ENCODE data around the gene OPRM1.

Gene OPRM1

DNA sequence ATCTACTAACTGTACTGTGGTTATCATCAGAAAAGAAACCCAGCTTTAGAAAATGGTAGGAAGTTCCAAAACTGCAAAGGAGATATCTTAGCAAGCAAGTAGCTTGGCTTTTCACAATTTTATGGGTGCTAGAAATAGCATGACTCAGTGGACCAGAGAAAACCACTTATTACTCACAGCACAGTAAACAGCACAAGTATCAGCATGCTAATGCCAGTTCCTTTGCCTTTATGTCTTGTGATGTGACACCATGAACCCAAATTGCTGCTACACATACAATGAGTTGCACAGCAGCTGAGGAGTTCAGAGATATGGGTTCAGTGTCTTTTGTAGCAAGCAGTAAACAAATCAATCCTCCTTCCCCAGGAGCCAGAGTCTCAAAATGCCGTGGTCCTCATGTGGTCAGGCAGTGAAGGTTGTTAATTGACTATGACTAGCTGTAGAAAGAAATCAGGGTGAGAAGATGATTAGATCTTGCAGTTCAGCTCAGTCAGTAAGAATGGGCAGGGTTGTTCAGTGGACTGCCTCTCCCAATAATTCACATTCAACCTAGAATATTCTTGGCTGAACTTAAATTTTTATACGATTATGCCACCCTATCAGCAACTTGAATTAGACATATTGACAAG lies 73.3 kb downstream of the OPRM1 start:
- no peaks in the 10 kb centered on the region for H3K27me3 ChIP-seq (ENCODE audit: control insufficient read depth in 1 of 2, insufficient read depth in 1 of 2, low read length in 2 of 2)
- 84% methylated on average over 1 of the region's 2 CpGs for WGBS
- H2BK120ac ChIP-seq (ENCODE audit: low read depth, low read length) = no peak overlapping the region
- H2BK15ac ChIP-seq (ENCODE audit: low read depth, poor library complexity, severe bottlenecking) = no peak overlapping the region
- H3K23ac ChIP-seq (ENCODE audit: low read length in 2 of 2) = no peak overlapping the region
- H4K91ac ChIP-seq (ENCODE audit: low read length) = no peak overlapping the region
- no peak overlapping the region for H2AK5ac ChIP-seq (ENCODE audit: low read length, severe bottlenecking)
- no peak overlapping the region for H3K4me2 ChIP-seq (ENCODE audit: low read length, poor library complexity, severe bottlenecking)
- no peak overlapping the region for H3K9ac ChIP-seq (ENCODE audit: low read length)
- H3K4me3 ChIP-seq (ENCODE audit: insufficient read depth in 1 of 2, low read depth in 1 of 2, low read length in 2 of 2) = no peak overlapping the region
- no peak overlapping the region for H3K14ac ChIP-seq (ENCODE audit: low read length in 2 of 2)
- H3K9me3 ChIP-seq (ENCODE audit: control insufficient read depth, low read length) = peaks cover 2% of the 10 kb centered on the region
- DNase-seq = peak; percentile 33
- no peak overlapping the region for H2BK5ac ChIP-seq (ENCODE audit: low read depth, low read length, poor library complexity, severe bottlenecking)
- H2AFZ ChIP-seq (ENCODE audit: low read depth, low read length) = no peak overlapping the region
- no peak overlapping the region for H3K27ac ChIP-seq (ENCODE audit: low read length, poor library complexity, severe bottlenecking)
- H3K4ac ChIP-seq (ENCODE audit: low read depth in 1 of 2, low read length in 2 of 2) = no peak overlapping the region
- H3K18ac ChIP-seq (ENCODE audit: low read depth in 1 of 2, low read length in 2 of 2) = no peak overlapping the region
- no peaks in the 10 kb centered on the region for H3K4me1 ChIP-seq (ENCODE audit: control insufficient read depth, insufficient read depth, low read depth, low read length)
- no peak overlapping the region for H2BK12ac ChIP-seq (ENCODE audit: low read length in 2 of 2)
- H3K79me1 ChIP-seq (replicated peaks; ENCODE audit: low read length, poor library complexity, severe bottlenecking) = no peaks in the 10 kb centered on the region
- no peaks in the 10 kb centered on the region for H3K36me3 ChIP-seq (ENCODE audit: control insufficient read depth in 1 of 2, insufficient read depth in 2 of 2, low read depth in 1 of 2, low read length in 2 of 2)
- no peak overlapping the region for H4K8ac ChIP-seq (ENCODE audit: low read length)

DNA sequence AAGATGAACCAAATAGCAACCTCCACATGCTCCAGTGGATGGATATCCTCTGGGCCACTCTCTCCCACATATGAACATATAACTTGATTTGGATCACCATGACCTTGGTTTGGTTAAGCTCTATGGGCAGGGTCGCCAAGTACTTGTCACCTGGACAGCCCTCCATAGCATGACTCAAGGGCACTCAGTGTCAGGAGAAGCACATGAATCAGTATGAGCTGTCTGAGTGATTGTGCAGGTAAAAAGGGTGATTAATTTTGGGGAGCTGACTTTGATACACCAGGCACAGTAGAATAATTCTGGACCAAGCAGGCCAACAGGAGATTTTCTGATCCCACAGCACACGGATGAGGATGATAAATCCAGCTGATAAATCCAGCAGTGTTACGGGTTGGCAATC lies 74.4 kb downstream of the OPRM1 start:
- Histone ChIP-seq H3K36me3 (ENCODE audit: control insufficient read depth in 1 of 2, insufficient read depth in 2 of 2, low read depth in 1 of 2, low read length in 2 of 2) (no peaks in the 10 kb centered on the region), H2BK15ac (ENCODE audit: low read depth, poor library complexity, severe bottlenecking) (no peak overlapping the region), H3K18ac (ENCODE audit: low read depth in 1 of 2, low read length in 2 of 2) (no peak overlapping the region), H3K14ac (ENCODE audit: low read length in 2 of 2) (no peak overlapping the region), H3K4me1 (ENCODE audit: control insufficient read depth, insufficient read depth, low read depth, low read length) (no peaks in the 10 kb centered on the region), H2AK5ac (ENCODE audit: low read length, severe bottlenecking) (no peak overlapping the region), H2AFZ (ENCODE audit: low read depth, low read length) (no peak overlapping the region), H3K79me1 (replicated peaks; ENCODE audit: low read length, poor library complexity, severe bottlenecking) (no peaks in the 10 kb centered on the region), H3K9ac (ENCODE audit: low read length) (no peak overlapping the region), H3K4ac (ENCODE audit: low read depth in 1 of 2, low read length in 2 of 2) (no peak overlapping the region), H2BK5ac (ENCODE audit: low read depth, low read length, poor library complexity, severe bottlenecking) (no peak overlapping the region), H4K91ac (ENCODE audit: low read length) (no peak overlapping the region), H2BK12ac (ENCODE audit: low read length in 2 of 2) (no peak overlapping the region), H3K4me3 (ENCODE audit: insufficient read depth in 1 of 2, low read depth in 1 of 2, low read length in 2 of 2) (no peak overlapping the region), H3K27ac (ENCODE audit: low read length, poor library complexity, severe bottlenecking) (no peak overlapping the region), H4K8ac (ENCODE audit: low read length) (no peak overlapping the region), H2BK120ac (ENCODE audit: low read depth, low read length) (no peak overlapping the region), H3K4me2 (ENCODE audit: low read length, poor library complexity, severe bottlenecking) (no peak overlapping the region), H3K27me3 (ENCODE audit: control insufficient read depth in 1 of 2, insufficient read depth in 1 of 2, low read length in 2 of 2) (peaks cover 0 to under 1% of the 10 kb centered on the region in 2 experiments), H3K9me3 (ENCODE audit: control insufficient read depth, low read length) (peaks cover 2% of the 10 kb centered on the region), H3K23ac (ENCODE audit: low read length in 2 of 2) (no peak overlapping the region)
- no peak for DNase-seq
- WGBS = 87% methylated on average over 3 of the region's 3 CpGs

DNA sequence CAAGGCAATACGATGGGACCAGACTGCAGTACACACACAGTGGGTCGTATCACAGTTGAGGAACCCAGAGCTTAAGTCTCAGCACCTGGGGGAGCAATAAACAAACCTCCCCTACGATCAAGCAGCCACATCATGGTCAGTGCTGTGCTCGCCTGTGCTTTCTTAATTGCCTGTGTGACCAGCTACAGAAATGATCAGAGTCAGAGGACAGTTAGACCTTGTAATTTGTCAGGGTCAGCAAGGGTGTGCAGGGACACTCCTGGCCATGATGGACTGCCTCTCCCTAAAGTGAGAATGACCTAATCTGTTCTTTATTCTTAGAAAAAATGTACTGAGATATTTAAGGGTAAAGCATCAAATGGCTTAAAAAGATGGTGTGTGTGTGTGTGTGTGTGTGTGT lies 78.4 kb downstream of the OPRM1 start:
- Histone ChIP-seq H2AK5ac (ENCODE audit: low read length, severe bottlenecking) (no peak overlapping the region), H4K91ac (ENCODE audit: low read length) (no peak overlapping the region), H3K4me2 (ENCODE audit: low read length, poor library complexity, severe bottlenecking) (no peak overlapping the region), H3K23ac (ENCODE audit: low read length in 2 of 2) (no peak overlapping the region), H4K8ac (ENCODE audit: low read length) (no peak overlapping the region), H3K36me3 (ENCODE audit: control insufficient read depth in 1 of 2, insufficient read depth in 2 of 2, low read depth in 1 of 2, low read length in 2 of 2) (no peaks in the 10 kb centered on the region), H3K4ac (ENCODE audit: low read depth in 1 of 2, low read length in 2 of 2) (no peak overlapping the region), H3K18ac (ENCODE audit: low read depth in 1 of 2, low read length in 2 of 2) (no peak overlapping the region), H2BK5ac (ENCODE audit: low read depth, low read length, poor library complexity, severe bottlenecking) (no peak overlapping the region), H2AFZ (ENCODE audit: low read depth, low read length) (no peak overlapping the region), H3K9me3 (ENCODE audit: control insufficient read depth, low read length) (peaks cover 2% of the 10 kb centered on the region), H2BK12ac (ENCODE audit: low read length in 2 of 2) (no peak overlapping the region), H2BK120ac (ENCODE audit: low read depth, low read length) (no peak overlapping the region), H3K4me3 (ENCODE audit: insufficient read depth in 1 of 2, low read depth in 1 of 2, low read length in 2 of 2) (no peak overlapping the region), H3K14ac (ENCODE audit: low read length in 2 of 2) (no peak overlapping the region), H2BK15ac (ENCODE audit: low read depth, poor library complexity, severe bottlenecking) (no peak overlapping the region), H3K4me1 (ENCODE audit: control insufficient read depth, insufficient read depth, low read depth, low read length) (no peaks in the 10 kb centered on the region), H3K27ac (ENCODE audit: low read length, poor library complexity, severe bottlenecking) (no peak overlapping the region), H3K9ac (ENCODE audit: low read length) (no peak overlapping the region), H3K79me1 (replicated peaks; ENCODE audit: low read length, poor library complexity, severe bottlenecking) (no peaks in the 10 kb centered on the region), H3K27me3 (ENCODE audit: control insufficient read depth in 1 of 2, insufficient read depth in 1 of 2, low read length in 2 of 2) (peaks cover 0 to 8% of the 10 kb centered on the region in 2 experiments)
- no peak for DNase-seq
- WGBS = 81% methylated on average over 4 of the region's 4 CpGs

DNA sequence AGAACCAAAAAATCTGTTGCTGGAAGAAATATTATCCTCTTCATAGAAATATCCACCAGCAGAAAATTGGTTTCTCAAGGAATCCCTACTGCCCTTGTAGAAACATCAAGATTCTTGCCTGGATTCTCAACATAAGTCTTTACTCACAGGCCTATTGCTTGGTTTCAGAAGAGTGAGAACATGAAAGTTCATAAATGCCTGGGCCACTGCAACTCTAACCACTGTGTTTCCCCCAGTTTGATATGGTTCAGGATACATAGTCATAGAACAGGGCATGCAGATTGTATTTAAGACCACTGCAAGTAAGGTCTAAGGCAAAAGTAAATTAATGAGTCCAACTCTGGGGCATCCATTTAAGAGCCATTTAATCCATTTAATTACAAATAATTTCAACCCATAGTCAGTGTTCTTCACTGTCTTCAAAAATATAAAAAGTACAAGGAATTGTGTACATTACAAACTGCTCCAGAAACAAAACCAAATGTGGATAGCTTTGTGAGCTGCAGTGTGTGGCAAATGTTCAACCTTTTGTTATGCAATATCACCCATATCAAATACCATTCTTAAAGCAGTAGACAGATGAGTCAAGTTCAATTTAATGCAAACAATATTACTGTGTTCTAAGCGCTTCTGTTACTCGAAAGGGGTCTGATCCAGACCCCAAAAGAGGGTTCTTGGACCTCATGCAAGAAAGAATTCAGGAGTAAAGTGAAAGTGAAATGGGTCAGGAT lies 83.3 kb downstream of the OPRM1 start:
- peaks cover 0 to 8% of the 10 kb centered on the region in 2 experiments for H3K27me3 ChIP-seq (ENCODE audit: control insufficient read depth in 1 of 2, insufficient read depth in 1 of 2, low read length in 2 of 2)
- H3K4me1 ChIP-seq (ENCODE audit: control insufficient read depth, insufficient read depth, low read depth, low read length) = no peaks in the 10 kb centered on the region
- H3K4me2 ChIP-seq (ENCODE audit: low read length, poor library complexity, severe bottlenecking) = no peak overlapping the region
- no peak overlapping the region for H3K27ac ChIP-seq (ENCODE audit: low read length, poor library complexity, severe bottlenecking)
- no peak overlapping the region for H3K4me3 ChIP-seq (ENCODE audit: insufficient read depth in 1 of 2, low read depth in 1 of 2, low read length in 2 of 2)
- H3K9ac ChIP-seq (ENCODE audit: low read length) = no peak overlapping the region
- no peak overlapping the region for H2BK15ac ChIP-seq (ENCODE audit: low read depth, poor library complexity, severe bottlenecking)
- H2BK12ac ChIP-seq (ENCODE audit: low read length in 2 of 2) = no peak overlapping the region
- H2AK5ac ChIP-seq (ENCODE audit: low read length, severe bottlenecking) = no peak overlapping the region
- H3K14ac ChIP-seq (ENCODE audit: low read length in 2 of 2) = no peak overlapping the region
- H4K8ac ChIP-seq (ENCODE audit: low read length) = no peak overlapping the region
- no peak overlapping the region for H4K91ac ChIP-seq (ENCODE audit: low read length)
- no peak overlapping the region for H2BK5ac ChIP-seq (ENCODE audit: low read depth, low read length, poor library complexity, severe bottlenecking)
- no peak overlapping the region for H3K18ac ChIP-seq (ENCODE audit: low read depth in 1 of 2, low read length in 2 of 2)
- H3K9me3 ChIP-seq (ENCODE audit: control insufficient read depth, low read length) = no peaks in the 10 kb centered on the region
- no peak overlapping the region for H3K4ac ChIP-seq (ENCODE audit: low read depth in 1 of 2, low read length in 2 of 2)
- DNase-seq = no peak
- H3K23ac ChIP-seq (ENCODE audit: low read length in 2 of 2) = no peak overlapping the region
- H3K36me3 ChIP-seq (ENCODE audit: control insufficient read depth in 1 of 2, insufficient read depth in 2 of 2, low read depth in 1 of 2, low read length in 2 of 2) = no peaks in the 10 kb centered on the region
- H2BK120ac ChIP-seq (ENCODE audit: low read depth, low read length) = no peak overlapping the region
- H3K79me1 ChIP-seq (replicated peaks; ENCODE audit: low read length, poor library complexity, severe bottlenecking) = no peaks in the 10 kb centered on the region
- no peak overlapping the region for H2AFZ ChIP-seq (ENCODE audit: low read depth, low read length)
- WGBS = 81% methylated on average over 2 of the region's 2 CpGs
